HG03159 (cell line): ENCODE data around the gene GPR137.

Experiments used
- ATAC-seq: cut with Tn5 transposase; IDR thresholded peaks from one replicate; pipeline ENCODE4 v1.9.1; 2021; ENCODE audit warnings: mild to moderate bottlenecking, moderate library complexity; ENCODE audit not compliant: unreplicated experiment

Gene GPR137

GRCh38 chr11:64284048-64284961 lies 1.3 kb upstream of the GPR137 start, which contains the start of gene BAD:
TSS of gene BAD (minus strand) at chr11:64284665. CDS start at chr11:64284368, 297 bp downstream.
- peak; percentile 74 for ATAC-seq

- no peak for ATAC-seq
These were observed 495 bp downstream of the GPR137 start for GRCh38 chr11:64285885-64286800.

GRCh38 chr11:64286801-64287159 lies 1.1 kb downstream of the GPR137 start:
- ATAC-seq: no peak

DNA sequence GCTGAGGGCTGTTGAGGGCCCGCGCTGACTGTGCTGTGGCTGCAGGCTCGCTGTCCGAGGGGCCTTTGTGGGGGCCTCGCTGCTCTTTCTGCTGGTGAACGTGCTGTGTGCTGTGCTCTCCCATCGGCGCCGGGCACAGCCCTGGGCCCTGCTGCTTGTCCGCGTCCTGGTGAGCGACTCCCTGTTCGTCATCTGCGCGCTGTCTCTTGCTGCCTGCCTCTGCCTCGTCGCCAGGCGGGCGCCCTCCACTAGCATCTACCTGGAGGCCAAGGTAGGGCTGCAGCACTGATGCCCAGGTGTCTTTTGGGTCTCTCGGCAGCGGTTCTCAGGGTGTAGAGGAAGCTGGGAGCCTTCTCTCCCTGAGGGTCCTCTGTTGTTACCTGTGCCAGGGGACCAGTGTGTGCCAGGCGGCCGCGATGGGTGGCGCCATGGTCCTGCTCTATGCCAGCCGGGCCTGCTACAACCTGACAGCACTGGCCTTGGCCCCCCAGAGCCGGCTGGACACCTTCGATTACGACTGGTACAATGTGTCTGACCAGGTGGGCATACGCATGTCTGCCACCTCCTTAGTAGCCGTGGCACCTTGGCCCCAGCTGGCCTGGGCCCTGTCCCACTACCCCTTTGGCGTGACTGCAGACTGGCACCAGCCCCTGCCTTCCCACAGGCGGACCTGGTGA lies 2.2 kb downstream of the GPR137 start:
- ATAC-seq: no peak

- no peak for ATAC-seq
These were observed 2.7 kb downstream of the GPR137 start for GRCh38 chr11:64288353-64288750.

DNA sequence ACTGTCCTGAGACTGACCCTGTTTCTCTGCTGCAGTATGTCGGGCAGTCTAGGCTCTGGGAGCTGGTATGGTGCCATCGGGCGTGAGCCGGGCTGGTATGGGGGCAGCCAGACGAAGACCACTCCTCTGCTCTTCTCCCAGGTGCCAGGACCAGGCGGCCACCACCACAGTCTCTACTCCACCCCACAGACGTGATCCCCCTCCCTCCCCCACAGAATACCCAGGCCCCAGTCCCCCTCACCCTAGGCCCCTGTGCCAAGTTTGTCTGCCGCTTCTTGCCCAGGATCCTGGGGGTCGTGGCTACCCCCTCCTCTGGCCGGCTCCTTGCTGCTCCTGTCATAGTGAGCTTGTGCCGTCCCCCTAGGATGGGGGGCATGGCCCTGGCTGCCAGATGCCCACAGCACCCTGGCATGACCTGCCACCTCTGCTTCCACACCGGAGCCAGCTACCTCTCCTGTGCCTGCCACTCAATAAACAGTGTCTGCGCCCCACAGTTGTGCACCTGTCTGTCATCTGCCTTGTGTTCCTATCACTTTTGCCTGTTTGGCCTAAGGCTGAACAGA lies 3.4 kb downstream of the GPR137 start:
- ATAC-seq: no peak

DNA sequence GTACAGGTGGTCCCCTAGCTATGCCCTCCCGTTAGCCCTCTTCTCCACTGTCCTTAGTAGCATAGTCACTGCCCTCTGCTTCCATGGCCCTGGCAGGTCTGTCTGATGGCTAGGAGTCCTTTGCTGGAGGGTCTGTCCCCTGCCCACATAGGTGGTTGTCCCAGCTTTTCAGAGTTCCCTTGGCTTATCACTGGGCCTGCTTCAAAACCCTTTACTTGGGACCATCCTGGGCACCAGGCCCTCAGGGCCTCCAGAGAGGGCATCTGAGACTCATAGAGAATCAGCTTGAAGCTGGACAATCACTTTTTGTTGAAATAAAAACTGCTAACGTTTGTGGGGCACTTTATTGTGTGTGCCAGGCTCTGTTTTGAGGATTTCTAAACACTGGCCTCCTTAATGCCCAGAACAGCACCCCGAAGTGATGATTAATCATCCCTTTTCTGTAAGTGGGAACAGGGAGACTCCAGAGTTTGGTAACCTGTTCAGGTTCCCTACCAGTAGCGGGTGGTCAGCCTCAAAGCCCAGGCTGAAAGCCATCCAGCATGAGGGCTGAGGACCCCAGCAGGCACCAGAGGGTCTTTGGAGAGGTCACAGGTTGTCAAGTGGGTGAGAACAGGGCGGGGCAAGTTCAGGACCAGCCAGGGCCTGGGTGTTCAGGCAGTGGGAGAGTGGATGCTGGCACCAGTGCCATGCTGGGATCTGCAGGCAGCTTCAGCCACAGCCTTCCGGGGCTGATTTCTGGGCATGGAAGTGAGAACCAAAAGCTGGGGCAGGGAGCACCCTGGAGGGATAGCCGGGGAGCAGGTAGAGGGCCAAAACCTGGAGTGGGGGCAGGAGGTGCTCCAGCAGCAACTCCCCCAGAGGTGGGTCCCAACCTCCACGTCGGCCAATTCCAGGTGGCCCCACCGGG lies 5.0 kb downstream of the GPR137 start:
- ATAC-seq: no peak

GRCh38 chr11:64291262-64291751 lies 5.7 kb downstream of the GPR137 start, which contains the start of gene KCNK4:
TSS of gene KCNK4 (plus strand) at chr11:64291302. CDS start at chr11:64293019, 1,717 bp downstream.
- ATAC-seq: no peak

GRCh38 chr11:64291752-64292459 lies 6.3 kb downstream of the GPR137 start:
- ATAC-seq: no peak

GRCh38 chr11:64292460-64293254 lies 7.0 kb downstream of the GPR137 start:
- ATAC-seq: no peak

- ATAC-seq: no peak
These were observed 9.1 kb downstream of the GPR137 start for GRCh38 chr11:64294774-64295173.

DNA sequence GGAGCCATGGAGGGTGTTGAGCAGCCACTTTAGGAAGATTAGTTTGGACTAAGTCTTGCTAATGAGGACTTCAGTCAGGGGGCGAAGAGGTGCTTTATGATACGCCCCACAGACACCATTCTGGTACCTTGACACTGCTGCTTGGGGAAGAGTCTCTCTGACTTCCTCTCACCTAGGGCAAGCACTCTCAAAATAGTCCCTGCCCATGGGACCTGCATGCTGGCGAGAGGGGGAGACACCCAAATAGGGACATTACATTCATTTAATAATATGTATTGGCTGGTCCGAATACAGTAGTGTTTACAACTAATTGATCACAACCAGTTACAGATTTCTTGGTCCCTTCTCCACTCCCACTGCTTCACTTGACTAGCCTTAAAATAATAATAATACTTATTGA lies 10.1 kb downstream of the GPR137 start:
- ATAC-seq: no peak

- no peak for ATAC-seq
These were observed 10.6 kb downstream of the GPR137 start for GRCh38 chr11:64296236-64296635.

DNA sequence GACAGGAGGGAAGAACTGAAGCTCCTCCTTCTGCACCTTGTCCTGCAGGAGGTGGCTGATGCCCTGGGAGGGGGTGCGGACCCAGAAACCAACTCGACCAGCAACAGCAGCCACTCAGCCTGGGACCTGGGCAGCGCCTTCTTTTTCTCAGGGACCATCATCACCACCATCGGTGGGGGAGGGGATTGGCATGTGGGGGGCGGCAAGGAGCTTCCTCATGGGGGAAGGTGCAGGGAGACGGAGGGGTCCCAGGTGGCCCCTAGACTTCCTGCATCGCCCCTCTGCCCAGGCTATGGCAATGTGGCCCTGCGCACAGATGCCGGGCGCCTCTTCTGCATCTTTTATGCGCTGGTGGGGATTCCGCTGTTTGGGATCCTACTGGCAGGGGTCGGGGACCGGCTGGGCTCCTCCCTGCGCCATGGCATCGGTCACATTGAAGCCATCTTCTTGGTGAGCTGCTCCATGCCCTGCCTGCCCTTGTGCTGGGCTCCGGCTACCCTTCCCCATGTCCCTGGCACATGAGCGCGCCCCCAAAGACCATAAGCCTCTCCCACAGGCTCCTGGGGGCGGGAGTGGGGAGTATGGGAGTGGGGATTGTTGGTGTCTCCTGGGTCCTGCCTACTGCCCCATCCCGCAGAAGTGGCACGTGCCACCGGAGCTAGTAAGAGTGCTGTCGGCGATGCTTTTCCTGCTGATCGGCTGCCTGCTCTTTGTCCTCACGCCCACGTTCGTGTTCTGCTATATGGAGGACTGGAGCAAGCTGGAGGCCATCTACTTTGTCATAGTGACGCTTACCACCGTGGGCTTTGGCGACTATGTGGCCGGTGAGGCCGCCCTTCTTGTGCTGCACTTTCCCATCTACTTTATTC lies 11.4 kb downstream of the GPR137 start:
- no peak for ATAC-seq

DNA sequence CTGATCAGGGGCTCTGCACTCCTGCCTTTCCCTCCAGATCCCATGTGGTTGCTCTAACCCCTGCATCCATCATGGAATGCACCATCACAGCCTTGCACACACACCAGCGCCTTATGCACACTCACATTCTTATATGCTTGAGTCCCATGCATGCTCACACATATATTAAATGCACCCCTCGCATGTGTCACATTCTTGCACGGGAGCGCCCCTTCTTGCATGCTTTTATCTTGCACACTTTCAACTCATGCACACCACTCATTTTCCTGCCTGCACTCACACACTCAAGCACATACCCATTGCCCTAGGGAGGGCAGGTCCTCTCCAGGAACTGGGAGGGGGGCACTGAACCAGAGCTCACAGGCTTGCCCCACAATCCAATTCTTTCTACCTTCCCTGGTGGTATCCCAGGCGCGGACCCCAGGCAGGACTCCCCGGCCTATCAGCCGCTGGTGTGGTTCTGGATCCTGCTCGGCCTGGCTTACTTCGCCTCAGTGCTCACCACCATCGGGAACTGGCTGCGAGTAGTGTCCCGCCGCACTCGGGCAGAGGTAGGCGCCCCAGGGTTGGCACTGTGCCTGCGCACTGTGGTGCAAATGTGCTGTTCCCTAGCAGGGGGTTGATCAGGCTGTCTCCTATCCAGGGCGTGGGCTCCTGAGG lies 12.2 kb downstream of the GPR137 start:
- no peak for ATAC-seq
